ENCODE results near the gene TRPT1.

The TRPT1 gene

GRCh38 chr11:64225608-64226506, at the start of gene TRPT1, which contains the start of gene NUDT22:
Gene TRPT1 (minus strand): TSS chr11:64226186. CDS start chr11:64225860, 326 bp downstream.
Gene NUDT22 (plus strand): TSS chr11:64226274. CDS start chr11:64226653, 379 bp downstream.
- peak; percentile 86 for FAIRE-seq

GRCh38 chr11:64275031-64275800, 49.2 kb upstream of the TRPT1 start:
- no peak for FAIRE-seq
- DNase-seq (ENCODE audit: insufficient read length, low spot score) = no peak

More at GRCh38 chr11:64225608-64226506, at the start of gene TRPT1, which contains the start of gene NUDT22:
- DNase-seq (ENCODE audit: insufficient read length, low spot score) = peak; percentile 92

DNA sequence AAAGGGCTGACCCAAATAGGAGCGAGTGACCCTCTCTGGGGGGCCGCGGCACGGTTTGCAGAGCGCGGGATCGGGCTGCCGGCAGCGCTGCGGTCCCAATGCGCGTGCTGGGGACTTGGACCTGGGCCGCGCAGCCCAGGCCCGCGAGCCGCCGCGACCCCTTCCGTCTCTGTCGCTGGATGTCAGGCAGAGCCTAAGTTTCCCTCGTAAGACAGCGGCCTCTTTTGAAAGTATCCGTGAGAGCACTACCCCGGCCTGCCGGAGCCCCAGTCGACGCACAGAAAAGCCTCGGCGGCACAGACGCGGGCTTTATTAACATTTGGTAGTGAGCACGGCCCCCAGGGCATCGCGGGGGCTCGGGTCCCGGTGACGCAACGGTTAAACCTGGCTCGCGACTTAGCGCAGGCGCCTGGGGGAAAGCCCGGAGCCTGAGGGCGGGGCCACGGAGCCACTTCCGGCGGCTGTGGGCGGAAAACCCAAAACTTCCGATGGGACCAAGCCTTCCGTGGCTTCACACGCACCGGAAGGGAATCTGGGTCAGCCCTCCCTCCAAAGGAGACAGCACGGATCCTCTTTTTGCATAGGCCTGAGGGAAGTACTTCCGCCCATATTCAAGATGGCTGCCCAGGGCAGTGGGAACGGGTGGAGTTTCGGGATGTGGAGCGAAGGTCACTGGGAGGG, 43.7 kb upstream of the TRPT1 start:
- DNase-seq (ENCODE audit: insufficient read length, low spot score) (peak; percentile 78), FAIRE-seq (peak; percentile 94)

- no peak for DNase-seq (ENCODE audit: insufficient read length, low spot score)
- FAIRE-seq = peak; percentile 81
These were observed 43.0 kb upstream of the TRPT1 start for GRCh38 chr11:64268893-64269539.

GRCh38 chr11:64268025-64268892, 42.3 kb upstream of the TRPT1 start:
- FAIRE-seq (no peak), DNase-seq (ENCODE audit: insufficient read length, low spot score) (no peak)

DNA sequence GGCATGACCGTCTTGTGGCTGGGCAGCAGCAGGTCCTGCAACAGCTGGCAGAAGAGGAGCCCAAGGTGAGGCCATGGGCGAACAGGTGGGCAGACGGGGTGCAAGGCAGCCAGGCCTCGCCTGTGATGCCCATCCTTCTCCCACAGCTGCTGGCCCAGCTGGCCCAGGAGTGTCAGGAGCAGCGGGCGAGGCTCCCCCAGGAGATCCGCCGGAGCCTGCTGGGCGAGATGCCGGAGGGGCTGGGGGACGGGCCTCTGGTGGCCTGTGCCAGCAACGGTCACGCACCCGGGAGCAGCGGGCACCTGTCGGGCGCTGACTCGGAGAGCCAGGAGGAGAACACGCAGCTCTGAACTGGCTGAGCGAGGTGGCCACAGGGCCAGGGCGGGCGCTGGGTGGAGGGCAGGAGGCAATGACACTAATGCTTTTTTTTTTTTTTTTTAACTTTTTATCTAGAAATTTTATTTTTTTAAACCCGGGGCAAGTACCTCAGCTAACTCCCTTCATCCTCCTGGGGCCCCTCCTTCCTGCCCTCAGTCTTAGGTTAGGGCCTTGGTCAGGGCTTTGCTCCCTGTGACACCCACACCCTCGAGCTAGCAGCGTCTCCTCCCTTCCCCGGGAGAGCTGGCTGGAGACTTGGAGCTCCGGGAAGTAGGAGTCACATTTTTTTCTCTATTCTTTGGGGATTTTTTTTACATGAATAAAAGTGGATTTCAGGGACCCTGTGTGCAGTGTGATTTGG, 41.4 kb upstream of the TRPT1 start:
- DNase-seq (ENCODE audit: insufficient read length, low spot score) = no peak
- FAIRE-seq = no peak

- no peak for FAIRE-seq
These were observed 40.4 kb upstream of the TRPT1 start for GRCh38 chr11:64266339-64266738.

GRCh38 chr11:64265176-64266160, 39.5 kb upstream of the TRPT1 start:
- no peak for FAIRE-seq
- no peak for DNase-seq (ENCODE audit: insufficient read length, low spot score)

More at GRCh38 chr11:64266339-64266738, 40.4 kb upstream of the TRPT1 start:
- no peak for DNase-seq (ENCODE audit: insufficient read length, low spot score)

- FAIRE-seq (no peak), DNase-seq (ENCODE audit: insufficient read length, low spot score) (no peak)
These were observed 38.4 kb upstream of the TRPT1 start for GRCh38 chr11:64264371-64264852.

- no peak for FAIRE-seq
These were observed 37.9 kb upstream of the TRPT1 start for GRCh38 chr11:64263947-64264317.

DNA sequence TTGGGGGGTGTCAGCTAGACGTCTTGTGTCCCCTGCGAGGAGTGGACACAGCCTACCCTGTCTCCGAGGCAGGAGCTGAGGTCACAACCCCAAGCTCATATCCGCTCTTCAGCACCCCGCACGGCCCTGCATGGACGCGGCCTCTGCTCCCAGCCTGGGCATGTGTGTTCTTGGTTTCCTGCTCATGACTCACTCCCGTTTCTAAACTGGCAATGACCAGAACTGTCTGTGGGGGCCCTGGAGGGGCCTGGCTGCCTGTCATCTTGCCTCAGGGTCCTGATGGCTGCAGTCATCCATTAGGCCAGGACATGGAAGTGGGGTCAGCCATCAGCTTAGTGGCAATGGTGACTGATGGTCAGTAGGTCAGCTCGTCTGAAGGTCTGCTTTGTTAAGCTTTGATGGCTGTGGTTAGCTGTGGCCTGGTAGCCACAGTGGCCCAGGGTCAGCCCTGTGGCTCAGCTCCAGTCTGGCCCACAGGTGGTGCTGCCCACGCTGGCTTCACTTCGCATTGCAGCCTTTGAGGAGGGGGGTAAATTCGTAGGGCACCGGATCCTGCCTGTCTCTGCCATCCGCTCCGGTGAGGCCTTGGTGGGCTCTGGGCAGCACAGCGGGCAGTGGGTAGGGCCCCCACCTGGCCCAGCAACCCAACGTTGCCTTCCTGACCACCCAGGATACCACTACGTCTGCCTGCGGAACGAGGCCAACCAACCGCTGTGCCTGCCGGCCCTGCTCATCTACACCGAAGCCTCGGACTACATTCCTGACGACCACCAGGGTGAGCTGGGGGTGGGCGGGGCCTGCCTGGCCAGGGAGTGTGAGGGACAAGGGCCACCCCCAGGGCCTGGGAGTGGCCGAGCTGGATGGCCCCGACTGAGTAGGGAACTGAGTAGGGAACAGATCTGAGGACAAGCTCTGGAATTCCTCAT, 37.3 kb upstream of the TRPT1 start:
- FAIRE-seq (no peak), DNase-seq (ENCODE audit: insufficient read length, low spot score) (no peak)

More at GRCh38 chr11:64263947-64264317, 37.9 kb upstream of the TRPT1 start:
- no peak for DNase-seq (ENCODE audit: insufficient read length, low spot score)

GRCh38 chr11:64262271-64263002, 36.5 kb upstream of the TRPT1 start:
- FAIRE-seq = no peak
- DNase-seq (ENCODE audit: insufficient read length, low spot score) = no peak

DNA sequence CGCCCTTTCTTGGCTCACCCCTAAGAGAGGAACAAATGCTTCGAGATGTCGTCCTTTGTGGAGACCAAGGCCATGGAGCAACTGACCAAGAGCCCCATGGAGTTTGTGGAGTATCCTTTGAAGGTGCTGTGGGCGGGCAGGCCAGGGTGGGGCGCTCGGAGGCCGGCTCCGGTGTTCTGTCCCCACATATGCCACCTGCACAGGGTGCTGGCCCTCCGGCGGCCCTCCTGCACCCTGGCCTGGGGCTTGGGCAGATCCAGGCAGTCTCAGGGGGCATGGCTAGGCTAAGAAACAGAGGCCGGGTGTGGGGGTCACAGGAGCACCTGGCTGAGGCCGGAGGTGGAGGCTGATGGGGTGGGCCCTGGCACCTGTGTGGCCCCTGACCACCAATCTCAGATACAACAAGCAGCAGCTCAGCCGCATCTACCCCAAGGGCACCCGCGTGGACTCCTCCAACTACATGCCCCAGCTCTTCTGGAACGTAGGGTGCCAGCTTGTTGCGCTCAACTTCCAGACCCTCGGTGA, 35.6 kb upstream of the TRPT1 start:
- FAIRE-seq (no peak), DNase-seq (ENCODE audit: insufficient read length, low spot score) (no peak)

GRCh38 chr11:64260147-64260708, 34.2 kb upstream of the TRPT1 start:
- no peak for DNase-seq (ENCODE audit: insufficient read length, low spot score)
- FAIRE-seq = no peak

DNA sequence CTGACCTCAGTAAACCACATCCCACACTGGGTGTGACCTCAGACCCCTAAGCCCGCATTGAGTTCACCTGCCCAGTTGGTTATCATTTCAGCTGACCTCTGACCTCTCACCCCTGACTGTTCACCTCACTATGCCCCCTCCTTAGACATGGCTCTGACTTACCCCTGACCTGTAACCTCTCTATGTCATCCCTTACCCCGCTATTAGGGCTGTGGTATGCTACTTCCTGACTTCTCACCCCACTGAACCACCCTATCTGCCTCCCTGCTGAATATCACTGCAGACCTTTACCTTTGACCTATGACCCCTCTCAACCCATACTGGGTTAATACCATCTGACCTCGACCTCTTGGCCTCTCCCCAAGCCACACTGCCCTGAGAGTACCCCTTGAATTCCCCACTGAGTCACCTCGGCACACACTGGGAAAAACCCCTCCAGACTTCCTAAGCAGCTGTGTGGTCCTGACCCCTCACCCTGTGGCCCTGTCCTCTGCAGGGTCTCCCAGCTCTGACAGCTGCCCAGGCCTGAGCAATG, 33.6 kb upstream of the TRPT1 start:
- FAIRE-seq (no peak), DNase-seq (ENCODE audit: insufficient read length, low spot score) (no peak)
